GM12892 (cell line): Measurements from ENCODE around the gene FAM185A.
"Not testable (repeated sequence)": the region's sequence is repeated elsewhere in the genome, so short reads cannot be mapped to it uniquely, and the experiment has no call there.

Experiments used
- POLR2A ChIP-seq: IDR thresholded peaks from 2 replicates; pipeline ENCODE4 v1.6.1; 2011; ENCODE audit warnings: low read depth, low read length, control low read depth
- POLR2AphosphoS5 ChIP-seq: IDR thresholded peaks from 2 replicates; pipeline ENCODE4 v1.6.1; 2011; ENCODE audit warnings: low read depth, low read length, control low read depth

- TF ChIP-seq POLR2A = peak; percentile 25; the same call in 1 of the 2 replicates
- not testable (repeated sequence) for TF ChIP-seq POLR2AphosphoS5
These were observed 35.6 kb upstream of the FAM185A start for GRCh38 chr7:102713011-102713690.
